ENCODE results near the gene IL12A. TPM values are rescaled to one million over a fixed set of nuclear protein-coding genes. Genes with fewer than 3 reads are reported as not detected.

IL12A gene
- total RNA-seq, 1 experiment from 2014 or later: 1.0 TPM

DNA sequence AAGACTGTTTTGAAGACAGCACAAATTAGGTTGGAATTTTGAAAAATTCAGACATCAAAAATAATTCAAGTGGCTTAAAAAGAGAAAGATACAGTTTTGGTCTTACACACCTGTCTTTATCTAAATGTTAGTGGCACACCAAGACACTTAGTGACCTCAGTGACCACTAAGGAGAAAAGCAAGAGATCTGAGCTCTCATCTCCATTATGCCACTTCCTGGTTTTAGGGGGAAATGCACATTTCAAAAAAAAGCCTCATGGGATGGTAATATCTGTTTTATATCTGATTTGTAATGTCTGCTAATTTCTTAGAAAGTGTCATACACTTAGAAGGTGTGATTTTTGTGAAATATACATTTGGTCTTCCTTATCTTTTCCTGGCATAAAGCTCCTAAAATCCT lies 16.4 kb downstream of the IL12A start:
- ChIA-PET CTCF (interaction anchor here (1.0 to 4.9 kb wide), 10 partner anchors 10 to 200 kb away, joined by 3 to 46 read pairs (median 10); partner anchors contain the start of gene IL12A), POLR2A (no interaction called here)
- H3K27ac Mint-ChIP-seq: no peak overlapping the region
- H3K36me3 Mint-ChIP-seq: no peaks in the 10 kb centered on the region
- H3K9me3 Mint-ChIP-seq: no peaks in the 10 kb centered on the region
- ATAC-seq (no peak), DNase-seq (ENCODE audit: low spot score) (no peak)
- TF ChIP-seq, protein P1, sequence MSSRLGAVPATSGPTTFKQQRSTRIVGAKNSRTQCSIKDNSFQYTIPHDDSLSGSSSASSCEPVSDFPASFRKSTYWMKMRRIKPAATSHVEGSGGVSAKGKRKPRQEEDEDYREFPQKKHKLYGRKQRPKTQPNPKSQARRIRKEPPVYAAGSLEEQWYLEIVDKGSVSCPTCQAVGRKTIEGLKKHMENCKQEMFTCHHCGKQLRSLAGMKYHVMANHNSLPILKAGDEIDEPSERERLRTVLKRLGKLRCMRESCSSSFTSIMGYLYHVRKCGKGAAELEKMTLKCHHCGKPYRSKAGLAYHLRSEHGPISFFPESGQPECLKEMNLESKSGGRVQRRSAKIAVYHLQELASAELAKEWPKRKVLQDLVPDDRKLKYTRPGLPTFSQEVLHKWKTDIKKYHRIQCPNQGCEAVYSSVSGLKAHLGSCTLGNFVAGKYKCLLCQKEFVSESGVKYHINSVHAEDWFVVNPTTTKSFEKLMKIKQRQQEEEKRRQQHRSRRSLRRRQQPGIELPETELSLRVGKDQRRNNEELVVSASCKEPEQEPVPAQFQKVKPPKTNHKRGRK (CRISPR knock-in tag; IDR thresholded peaks at IDR 0.05; ENCODE audit: borderline replicate concordance): no peak
- TF ChIP-seq ZNF121 (CRISPR knock-in tag; IDR thresholded peaks at IDR 0.05) (no peak), NFE2L1 (CRISPR knock-in tag; IDR thresholded peaks at IDR 0.05) (no peak), ESRRA (CRISPR knock-in tag; IDR thresholded peaks at IDR 0.05; ENCODE audit: borderline replicate concordance) (no peak), GTF2I (CRISPR knock-in tag; conservative IDR thresholded peaks at IDR 0.05) (no peak), ZNF317 (CRISPR knock-in tag; IDR thresholded peaks at IDR 0.05; ENCODE audit: borderline replicate concordance, low read depth) (no peak), FOXP1 (CRISPR knock-in tag; IDR thresholded peaks at IDR 0.05; ENCODE audit: borderline replicate concordance) (no peak)
- TF ChIP-seq, protein P2, sequence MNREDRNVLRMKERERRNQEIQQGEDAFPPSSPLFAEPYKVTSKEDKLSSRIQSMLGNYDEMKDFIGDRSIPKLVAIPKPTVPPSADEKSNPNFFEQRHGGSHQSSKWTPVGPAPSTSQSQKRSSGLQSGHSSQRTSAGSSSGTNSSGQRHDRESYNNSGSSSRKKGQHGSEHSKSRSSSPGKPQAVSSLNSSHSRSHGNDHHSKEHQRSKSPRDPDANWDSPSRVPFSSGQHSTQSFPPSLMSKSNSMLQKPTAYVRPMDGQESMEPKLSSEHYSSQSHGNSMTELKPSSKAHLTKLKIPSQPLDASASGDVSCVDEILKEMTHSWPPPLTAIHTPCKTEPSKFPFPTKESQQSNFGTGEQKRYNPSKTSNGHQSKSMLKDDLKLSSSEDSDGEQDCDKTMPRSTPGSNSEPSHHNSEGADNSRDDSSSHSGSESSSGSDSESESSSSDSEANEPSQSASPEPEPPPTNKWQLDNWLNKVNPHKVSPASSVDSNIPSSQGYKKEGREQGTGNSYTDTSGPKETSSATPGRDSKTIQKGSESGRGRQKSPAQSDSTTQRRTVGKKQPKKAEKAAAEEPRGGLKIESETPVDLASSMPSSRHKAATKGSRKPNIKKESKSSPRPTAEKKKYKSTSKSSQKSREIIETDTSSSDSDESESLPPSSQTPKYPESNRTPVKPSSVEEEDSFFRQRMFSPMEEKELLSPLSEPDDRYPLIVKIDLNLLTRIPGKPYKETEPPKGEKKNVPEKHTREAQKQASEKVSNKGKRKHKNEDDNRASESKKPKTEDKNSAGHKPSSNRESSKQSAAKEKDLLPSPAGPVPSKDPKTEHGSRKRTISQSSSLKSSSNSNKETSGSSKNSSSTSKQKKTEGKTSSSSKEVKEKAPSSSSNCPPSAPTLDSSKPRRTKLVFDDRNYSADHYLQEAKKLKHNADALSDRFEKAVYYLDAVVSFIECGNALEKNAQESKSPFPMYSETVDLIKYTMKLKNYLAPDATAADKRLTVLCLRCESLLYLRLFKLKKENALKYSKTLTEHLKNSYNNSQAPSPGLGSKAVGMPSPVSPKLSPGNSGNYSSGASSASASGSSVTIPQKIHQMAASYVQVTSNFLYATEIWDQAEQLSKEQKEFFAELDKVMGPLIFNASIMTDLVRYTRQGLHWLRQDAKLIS (CRISPR knock-in tag; IDR thresholded peaks at IDR 0.05; ENCODE audit: borderline replicate concordance): no peak
- TF ChIP-seq, protein P3, sequence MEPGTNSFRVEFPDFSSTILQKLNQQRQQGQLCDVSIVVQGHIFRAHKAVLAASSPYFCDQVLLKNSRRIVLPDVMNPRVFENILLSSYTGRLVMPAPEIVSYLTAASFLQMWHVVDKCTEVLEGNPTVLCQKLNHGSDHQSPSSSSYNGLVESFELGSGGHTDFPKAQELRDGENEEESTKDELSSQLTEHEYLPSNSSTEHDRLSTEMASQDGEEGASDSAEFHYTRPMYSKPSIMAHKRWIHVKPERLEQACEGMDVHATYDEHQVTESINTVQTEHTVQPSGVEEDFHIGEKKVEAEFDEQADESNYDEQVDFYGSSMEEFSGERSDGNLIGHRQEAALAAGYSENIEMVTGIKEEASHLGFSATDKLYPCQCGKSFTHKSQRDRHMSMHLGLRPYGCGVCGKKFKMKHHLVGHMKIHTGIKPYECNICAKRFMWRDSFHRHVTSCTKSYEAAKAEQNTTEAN (CRISPR knock-in tag; IDR thresholded peaks at IDR 0.05): no peak
- TF ChIP-seq, protein P4, sequence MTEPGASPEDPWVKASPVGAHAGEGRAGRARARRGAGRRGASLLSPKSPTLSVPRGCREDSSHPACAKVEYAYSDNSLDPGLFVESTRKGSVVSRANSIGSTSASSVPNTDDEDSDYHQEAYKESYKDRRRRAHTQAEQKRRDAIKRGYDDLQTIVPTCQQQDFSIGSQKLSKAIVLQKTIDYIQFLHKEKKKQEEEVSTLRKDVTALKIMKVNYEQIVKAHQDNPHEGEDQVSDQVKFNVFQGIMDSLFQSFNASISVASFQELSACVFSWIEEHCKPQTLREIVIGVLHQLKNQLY (CRISPR knock-in tag; IDR thresholded peaks at IDR 0.05): no peak
- no peaks in the 10 kb centered on the region for H3K27me3 Mint-ChIP-seq (ENCODE audit: low read depth)
- no peak overlapping the region for H3K4me3 Mint-ChIP-seq
- peaks cover 17% of the 10 kb centered on the region for H3K4me1 Mint-ChIP-seq

DNA sequence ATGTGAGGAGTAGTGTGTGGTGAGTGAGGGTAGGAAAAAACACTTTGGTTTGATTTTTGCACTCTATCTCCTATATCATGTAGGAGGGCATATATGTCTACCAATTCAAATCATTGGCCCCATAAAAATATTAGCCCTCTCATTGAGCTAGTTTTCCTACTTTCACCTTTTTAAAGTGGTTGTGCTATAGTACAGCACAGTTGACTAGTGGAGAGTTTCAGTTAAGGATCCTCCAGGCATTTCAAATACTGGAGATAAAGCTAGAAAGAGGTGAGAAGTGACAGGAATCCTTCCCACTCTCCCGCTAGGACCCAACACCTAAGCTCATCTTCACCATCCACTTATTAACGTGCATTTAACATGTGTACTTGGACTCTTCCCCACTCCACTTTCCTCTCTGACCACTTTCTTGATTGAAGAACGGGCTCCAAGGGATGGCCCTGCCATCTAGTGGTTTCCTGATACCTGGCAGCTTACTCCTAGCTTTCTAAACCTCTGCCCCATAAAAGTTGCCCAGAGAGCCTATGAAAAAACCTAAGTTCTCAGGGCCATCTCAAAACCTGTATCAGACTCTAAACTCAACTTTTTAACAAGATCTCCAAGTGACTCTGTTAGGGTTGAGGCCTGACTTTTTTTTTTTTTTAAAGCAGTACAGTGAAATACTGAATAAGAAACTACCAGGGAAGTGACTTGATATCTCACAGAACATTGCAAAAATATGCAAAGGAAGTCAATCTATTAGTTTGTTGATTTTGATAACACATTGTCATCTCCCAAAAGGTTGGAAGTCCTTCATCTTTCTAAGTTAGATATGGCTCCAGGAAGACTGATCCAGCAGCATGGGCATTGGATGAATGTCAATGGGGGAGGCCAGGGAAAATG lies 17.9 kb downstream of the IL12A start:
- Mint-ChIP-seq H3K27me3 (ENCODE audit: low read depth) (no peaks in the 10 kb centered on the region), H3K27ac (no peak overlapping the region), H3K4me3 (no peak overlapping the region), H3K36me3 (no peaks in the 10 kb centered on the region), H3K4me1 (peaks cover 11% of the 10 kb centered on the region), H3K9me3 (no peaks in the 10 kb centered on the region)
- DNase-seq (ENCODE audit: low spot score) (peak; percentile 43), ATAC-seq (peak; percentile 71)
- POLR2A ChIA-PET: interaction anchor here (0.6 to 1.0 kb wide), 2 partner anchors 9 to 139 kb away, joined by 3 read pairs; no protein-coding TSS in a partner anchor
- TF ChIP-seq, protein P5, sequence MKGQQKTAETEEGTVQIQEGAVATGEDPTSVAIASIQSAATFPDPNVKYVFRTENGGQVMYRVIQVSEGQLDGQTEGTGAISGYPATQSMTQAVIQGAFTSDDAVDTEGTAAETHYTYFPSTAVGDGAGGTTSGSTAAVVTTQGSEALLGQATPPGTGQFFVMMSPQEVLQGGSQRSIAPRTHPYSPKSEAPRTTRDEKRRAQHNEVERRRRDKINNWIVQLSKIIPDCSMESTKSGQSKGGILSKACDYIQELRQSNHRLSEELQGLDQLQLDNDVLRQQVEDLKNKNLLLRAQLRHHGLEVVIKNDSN (CRISPR knock-in tag; IDR thresholded peaks at IDR 0.05): no peak
- TF ChIP-seq RELA (CRISPR knock-in tag; IDR thresholded peaks at IDR 0.05; ENCODE audit: borderline replicate concordance) (no peak), ETV6 (CRISPR knock-in tag; IDR thresholded peaks at IDR 0.05) (no peak), MYBL2 (CRISPR knock-in tag; IDR thresholded peaks at IDR 0.05) (no peak)
- TF ChIP-seq, protein P6, sequence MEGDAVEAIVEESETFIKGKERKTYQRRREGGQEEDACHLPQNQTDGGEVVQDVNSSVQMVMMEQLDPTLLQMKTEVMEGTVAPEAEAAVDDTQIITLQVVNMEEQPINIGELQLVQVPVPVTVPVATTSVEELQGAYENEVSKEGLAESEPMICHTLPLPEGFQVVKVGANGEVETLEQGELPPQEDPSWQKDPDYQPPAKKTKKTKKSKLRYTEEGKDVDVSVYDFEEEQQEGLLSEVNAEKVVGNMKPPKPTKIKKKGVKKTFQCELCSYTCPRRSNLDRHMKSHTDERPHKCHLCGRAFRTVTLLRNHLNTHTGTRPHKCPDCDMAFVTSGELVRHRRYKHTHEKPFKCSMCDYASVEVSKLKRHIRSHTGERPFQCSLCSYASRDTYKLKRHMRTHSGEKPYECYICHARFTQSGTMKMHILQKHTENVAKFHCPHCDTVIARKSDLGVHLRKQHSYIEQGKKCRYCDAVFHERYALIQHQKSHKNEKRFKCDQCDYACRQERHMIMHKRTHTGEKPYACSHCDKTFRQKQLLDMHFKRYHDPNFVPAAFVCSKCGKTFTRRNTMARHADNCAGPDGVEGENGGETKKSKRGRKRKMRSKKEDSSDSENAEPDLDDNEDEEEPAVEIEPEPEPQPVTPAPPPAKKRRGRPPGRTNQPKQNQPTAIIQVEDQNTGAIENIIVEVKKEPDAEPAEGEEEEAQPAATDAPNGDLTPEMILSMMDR (IDR thresholded peaks at IDR 0.05): peak; percentile 55
- CTCF ChIA-PET: interaction anchor here (0.7 to 4.9 kb wide), 14 partner anchors 9 to 188 kb away, joined by 3 to 46 read pairs (median 6); partner anchors contain the start of gene IL12A

All from WTC11 (cell line).